Femur (tissue), 1 donor: ENCODE results near the gene RADIL.

Experiments used
- DNase-seq: peaks from one replicate; pipeline ENCODE4 v3.0.0-alpha.2; 2017

The RADIL gene

GRCh38 chr7:4851459-4852422 is 31.8 kb downstream of the RADIL start:
- no peak for DNase-seq

GRCh38 chr7:4850262-4850795 is 33.2 kb downstream of the RADIL start:
- no peak for DNase-seq

DNA sequence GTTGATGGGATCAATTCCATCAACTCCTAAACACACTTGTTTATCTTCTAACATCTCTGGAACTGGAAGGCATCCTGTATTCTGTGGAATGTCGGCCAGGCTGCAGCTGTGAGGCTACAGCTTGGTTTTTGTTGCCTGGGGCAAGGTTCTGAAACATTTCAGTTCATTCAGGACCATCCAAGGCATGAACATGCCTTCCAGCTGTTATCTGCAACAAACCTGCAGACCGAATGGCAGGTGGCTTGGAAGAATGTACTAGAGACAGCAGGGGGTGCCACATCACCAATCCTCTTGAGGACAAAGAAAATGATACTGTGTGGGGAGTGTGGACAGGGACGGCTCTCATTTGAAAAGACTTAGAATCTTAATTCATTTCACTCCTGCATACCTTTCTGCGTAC is 34.1 kb downstream of the RADIL start:
- no peak for DNase-seq

DNA sequence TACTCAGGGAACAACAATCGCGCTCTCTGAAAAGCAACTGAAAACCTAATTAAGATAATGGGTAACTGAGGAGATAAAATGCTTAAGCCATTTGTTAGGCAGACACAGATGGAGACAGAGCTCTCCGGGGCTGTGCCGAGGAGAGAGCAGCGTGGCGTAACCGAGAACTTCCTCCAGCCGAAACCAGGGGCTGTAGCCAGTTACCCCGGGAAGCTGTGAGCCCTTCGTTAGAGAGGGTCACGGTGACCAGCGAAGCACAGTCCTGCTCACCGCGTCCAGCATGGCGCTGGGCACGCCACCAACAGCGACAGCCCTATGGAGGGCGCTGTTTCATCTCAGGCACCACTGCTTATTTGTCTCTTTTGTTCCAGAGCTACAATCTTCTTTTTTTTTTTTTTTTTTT is 37.8 kb downstream of the RADIL start:
- no peak for DNase-seq

DNA sequence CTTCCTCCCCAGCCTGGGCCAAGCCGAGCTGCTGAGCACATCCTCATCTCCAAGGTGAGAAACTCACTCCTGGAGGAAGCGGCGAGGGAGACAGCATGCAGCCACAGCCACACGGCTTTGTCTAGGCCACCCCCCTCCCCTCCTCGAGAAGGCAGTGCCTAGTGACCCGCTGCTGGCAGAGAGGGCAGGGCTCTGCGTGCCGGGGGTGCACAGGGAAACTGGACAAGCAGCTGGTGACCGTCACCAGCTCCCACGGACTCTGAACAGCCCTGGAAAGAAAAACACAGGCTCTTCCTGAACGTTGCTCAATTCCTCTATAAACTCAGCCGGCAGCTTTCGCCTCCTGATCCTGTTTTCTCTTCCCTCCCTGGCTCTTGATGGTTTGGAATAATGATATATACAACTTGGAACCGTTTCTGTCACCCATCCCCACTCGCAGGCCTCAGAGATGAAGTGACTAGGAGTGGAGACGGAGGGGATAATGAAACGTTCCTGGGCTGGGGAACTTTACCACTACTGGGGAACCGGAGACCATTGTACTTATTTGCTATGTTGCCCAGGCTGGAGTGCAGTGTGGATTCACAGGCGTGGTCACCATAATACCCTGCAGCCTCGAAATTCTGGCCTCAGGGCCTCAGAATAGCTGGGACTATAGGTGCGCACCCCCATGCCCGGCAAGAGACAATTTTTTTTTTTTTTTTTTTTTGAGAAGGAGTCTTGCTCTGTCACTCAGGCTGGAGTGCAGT is 41.0 kb downstream of the RADIL start:
- no peak for DNase-seq

DNA sequence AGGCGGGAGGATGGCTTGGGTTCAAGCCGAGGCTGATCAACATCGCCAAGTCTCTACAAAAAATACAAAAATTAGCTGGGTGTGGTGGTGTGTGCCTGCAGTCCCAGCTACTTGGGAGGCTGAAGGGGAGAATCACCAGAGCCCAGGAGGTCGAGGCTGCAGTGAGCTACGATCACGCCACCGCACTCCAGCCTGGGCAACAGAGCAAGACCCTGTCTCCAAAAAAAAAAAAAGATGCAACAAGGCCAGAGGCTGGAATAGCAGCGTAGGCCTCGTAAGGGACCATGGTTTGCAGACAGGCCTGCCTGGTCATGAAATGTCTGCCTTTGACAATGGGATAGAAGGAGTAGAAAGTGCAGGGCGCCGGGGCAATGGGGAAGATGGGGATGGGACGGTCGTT is 41.7 kb downstream of the RADIL start:
- DNase-seq: no peak

DNA sequence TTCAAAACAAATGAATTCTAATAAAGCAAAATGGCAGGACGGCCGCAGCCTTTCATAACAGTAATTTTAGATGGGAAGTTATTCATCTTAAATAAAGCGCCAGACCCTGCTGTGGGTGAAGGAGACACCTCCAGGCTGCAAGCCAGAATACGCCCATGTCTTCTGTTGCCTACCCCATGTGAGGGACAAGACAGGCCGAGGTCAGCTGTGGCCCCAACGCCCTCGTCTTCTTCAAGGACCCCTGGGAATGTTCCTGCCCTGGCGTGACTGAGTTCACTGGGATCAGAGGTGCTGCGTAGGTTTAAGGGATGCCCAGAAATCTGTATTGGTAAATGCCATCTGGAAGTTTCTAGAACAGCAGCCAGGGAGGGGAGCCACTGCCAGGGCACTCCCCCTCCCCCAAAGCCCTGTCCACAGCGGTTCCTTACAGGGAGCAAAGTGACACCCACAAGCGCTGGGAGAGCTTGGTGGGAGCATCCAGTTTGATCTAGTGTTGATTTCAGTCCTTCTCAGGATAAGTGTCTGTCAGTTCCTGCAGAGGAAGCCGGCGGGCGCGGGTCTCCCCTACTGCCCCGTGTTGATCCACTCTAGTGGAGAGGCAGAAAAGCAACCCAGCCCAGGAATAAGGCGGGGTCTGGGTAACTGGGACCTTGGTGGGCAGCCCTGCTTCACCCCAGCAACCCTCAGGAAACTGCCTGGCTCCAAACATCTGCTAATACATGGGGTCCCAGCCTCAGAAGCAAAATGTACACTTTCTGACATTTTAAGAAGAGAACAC is 42.3 kb downstream of the RADIL start:
- DNase-seq: no peak

GRCh38 chr7:4840079-4840501 is 43.4 kb downstream of the RADIL start:
- no peak for DNase-seq

- DNase-seq: no peak
Measured at GRCh38 chr7:4838626-4839334, 44.7 kb downstream of the RADIL start.

GRCh38 chr7:4837803-4838625 is 45.5 kb downstream of the RADIL start:
- no peak for DNase-seq

- DNase-seq: peak; percentile 64
Measured at GRCh38 chr7:4837041-4837802, 46.3 kb downstream of the RADIL start.

GRCh38 chr7:4836206-4836661 is 47.3 kb downstream of the RADIL start:
- no peak for DNase-seq

- DNase-seq: no peak
Measured at GRCh38 chr7:4835398-4836205, 47.9 kb downstream of the RADIL start.

DNA sequence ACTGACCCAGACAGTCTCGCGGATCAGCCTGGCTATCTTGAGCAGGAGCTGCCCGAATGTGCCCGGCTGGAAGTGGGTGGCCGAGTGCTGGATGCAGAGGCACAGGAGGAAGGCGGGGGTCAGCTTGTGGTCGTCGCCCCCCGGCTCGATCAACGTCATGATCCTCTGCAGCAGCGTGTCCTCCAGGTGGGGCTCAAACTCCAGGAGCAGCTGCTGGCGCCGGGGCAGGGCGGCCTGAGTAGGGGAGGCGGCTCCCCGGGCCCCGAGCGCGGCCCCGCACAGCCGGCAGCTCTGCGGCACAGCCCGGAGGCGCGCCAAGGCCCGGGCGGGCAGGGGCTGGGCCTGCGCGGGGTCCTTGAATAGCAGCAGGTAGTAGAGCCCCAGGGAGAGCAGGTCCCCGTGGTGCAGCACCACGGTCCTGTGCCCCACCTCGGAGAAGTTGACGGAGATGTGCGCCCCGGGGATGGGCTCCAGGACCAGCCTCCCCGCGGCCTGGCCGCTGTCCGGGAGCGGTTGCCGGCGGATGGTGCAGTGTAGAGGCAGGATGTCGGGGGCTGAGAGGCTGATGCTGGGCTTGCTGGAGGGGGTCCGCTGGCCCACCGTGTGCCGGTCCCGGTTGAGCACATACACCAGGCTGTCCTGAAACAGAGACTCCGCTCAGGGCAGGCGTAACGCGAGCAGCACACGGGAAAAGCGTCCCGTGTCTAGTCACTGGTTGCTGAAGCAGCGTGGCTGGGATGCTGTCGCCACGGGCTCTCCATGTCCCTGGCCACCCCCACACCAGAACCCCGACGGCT is 48.7 kb downstream of the RADIL start:
- DNase-seq: no peak

- DNase-seq: no peak
Measured at GRCh38 chr7:4833691-4834600, 49.6 kb downstream of the RADIL start.

DNA sequence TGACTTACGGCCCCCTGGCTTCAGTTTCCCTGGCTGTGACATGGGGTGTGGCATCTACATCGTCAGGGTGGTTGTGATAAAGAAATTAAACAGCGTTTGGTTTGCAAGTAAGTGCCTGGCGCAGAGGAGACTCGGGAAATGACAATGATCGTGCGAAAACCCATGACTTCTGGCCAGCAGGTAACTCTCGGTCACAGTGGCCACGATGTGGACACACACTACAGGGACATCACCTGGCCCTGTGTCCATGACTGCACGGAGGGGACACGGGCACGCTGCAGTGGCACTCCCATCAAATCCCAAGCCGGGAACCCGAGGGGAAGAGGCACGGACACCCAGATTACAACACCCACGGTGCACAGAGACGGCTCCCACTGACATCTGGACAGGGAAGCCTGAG is 50.3 kb downstream of the RADIL start:
- DNase-seq: no peak

DNA sequence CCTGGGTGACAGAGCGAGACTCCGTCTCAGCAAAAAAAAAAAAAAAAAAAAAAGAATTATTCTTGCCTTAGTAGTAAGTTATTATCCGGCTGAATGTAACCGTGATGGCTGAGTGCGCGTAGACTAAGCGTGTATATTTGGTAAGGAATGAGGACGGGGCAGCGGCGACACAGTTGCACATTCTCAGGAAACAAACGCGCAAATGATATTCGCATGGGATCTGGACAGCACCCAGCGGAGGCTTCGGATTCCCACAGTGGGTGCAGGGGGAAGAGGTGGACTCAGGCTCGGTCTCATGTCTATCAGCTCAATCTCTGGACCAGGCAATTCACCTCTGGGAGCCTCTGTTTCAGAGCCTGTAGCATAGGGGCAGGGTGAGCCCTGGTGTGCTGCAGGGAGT is 50.8 kb downstream of the RADIL start:
- DNase-seq: no peak
